ENCODE data around the gene ATF6. TPM values are rescaled to one million over a fixed set of nuclear protein-coding genes. Genes with fewer than 3 reads are reported as not detected.

Gene ATF6
- total and polyA plus RNA-seq, 2 of the 8 experiments (the other 6 are each of a cell fraction or from before 2014, with no cell fraction given): 4.6 to 10.0 TPM

DNA sequence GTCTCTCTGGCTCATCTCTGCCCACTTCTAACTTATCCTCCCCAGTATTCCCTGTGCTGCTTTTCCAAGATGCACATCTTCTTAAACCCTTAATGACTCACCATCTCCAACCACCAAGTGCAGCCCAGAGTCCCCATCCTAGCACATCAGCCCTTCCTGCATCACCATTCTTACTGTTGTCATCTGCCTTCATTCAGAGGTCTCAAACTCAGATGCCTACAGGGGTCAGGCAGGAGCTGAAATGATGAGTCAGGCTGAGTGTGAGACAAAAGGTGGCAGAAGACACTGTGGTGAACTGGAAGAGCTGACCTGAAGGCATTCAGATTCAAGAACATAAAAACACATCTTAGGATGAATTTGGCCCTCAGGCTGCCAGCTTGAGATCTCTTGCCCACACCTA, 223.0 kb downstream of the ATF6 start:
- FAIRE-seq: no peak
- H3K27ac ChIP-seq (ENCODE audit: low read depth, low read length): no peak overlapping the region
- H2BK12ac ChIP-seq (ENCODE audit: low read depth, low read length): no peak overlapping the region
- no peaks in the 10 kb centered on the region for H3K79me2 ChIP-seq (ENCODE audit: control insufficient read depth in 1 of 2, insufficient read depth in 2 of 2, low read length in 2 of 2)
- H3K56ac ChIP-seq (replicated peaks; ENCODE audit: insufficient read length, low read depth, low read length): no peak overlapping the region
- no peak overlapping the region for H2AFZ ChIP-seq (ENCODE audit: low read length)
- TF ChIP-seq BACH1 (IDR thresholded peaks at IDR 0.05; ENCODE audit: low read length) (0 out of 2 replicates have a peak, but pooled peaks have one; percentile 35), CEBPB (IDR thresholded peaks at IDR 0.05; ENCODE audit: low read depth, low read length) (no peak), SUZ12 (IDR thresholded peaks at IDR 0.05; ENCODE audit: low read length) (no peak), RFX5 (IDR thresholded peaks at IDR 0.05; ENCODE audit: borderline replicate concordance, low read depth, low read length) (no peak), MAFK (IDR thresholded peaks at IDR 0.05; ENCODE audit: low read depth, low read length) (0 out of 2 replicates have a peak, but pooled peaks have one; percentile 34), JUND (IDR thresholded peaks at IDR 0.05; ENCODE audit: low read length) (no peak)
- TF ChIP-seq, protein P1, sequence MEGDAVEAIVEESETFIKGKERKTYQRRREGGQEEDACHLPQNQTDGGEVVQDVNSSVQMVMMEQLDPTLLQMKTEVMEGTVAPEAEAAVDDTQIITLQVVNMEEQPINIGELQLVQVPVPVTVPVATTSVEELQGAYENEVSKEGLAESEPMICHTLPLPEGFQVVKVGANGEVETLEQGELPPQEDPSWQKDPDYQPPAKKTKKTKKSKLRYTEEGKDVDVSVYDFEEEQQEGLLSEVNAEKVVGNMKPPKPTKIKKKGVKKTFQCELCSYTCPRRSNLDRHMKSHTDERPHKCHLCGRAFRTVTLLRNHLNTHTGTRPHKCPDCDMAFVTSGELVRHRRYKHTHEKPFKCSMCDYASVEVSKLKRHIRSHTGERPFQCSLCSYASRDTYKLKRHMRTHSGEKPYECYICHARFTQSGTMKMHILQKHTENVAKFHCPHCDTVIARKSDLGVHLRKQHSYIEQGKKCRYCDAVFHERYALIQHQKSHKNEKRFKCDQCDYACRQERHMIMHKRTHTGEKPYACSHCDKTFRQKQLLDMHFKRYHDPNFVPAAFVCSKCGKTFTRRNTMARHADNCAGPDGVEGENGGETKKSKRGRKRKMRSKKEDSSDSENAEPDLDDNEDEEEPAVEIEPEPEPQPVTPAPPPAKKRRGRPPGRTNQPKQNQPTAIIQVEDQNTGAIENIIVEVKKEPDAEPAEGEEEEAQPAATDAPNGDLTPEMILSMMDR (IDR thresholded peaks at IDR 0.05; ENCODE audit: control extremely low read depth in 1 of 3, insufficient read depth in 1 of 3, low read depth in 1 of 3, low read length in 3 of 3): peak in 1 of 3 experiments; percentile 18; a peak in 1 of 4 replicates
- no peak overlapping the region for H3K4ac ChIP-seq (replicated peaks; ENCODE audit: insufficient read length, low read depth, low read length)
- no peak overlapping the region for H4K5ac ChIP-seq (ENCODE audit: insufficient read length, low read depth, low read length)
- H3K4me1 ChIP-seq (replicated peaks in 1 of 4; ENCODE audit: control insufficient read depth in 3 of 4, insufficient read depth in 4 of 4, low read length in 3 of 4): no peaks in the 10 kb centered on the region
- no peak overlapping the region for H3K9ac ChIP-seq (replicated peaks in 1 of 4; ENCODE audit: extremely low read depth in 1 of 4, low read depth in 3 of 4, low read length in 3 of 4)
- DNase-seq (ENCODE audit: low read depth in 1 of 2, low spot score in 2 of 2): no peak
- no peak overlapping the region for H4K8ac ChIP-seq (ENCODE audit: extremely low read depth, insufficient read depth, low read length)
- H3K4me3 ChIP-seq (ENCODE audit: extremely low read depth in 1 of 4, insufficient read depth in 2 of 4, low read depth in 3 of 4, low read length in 4 of 4): no peak overlapping the region
- H3K23ac ChIP-seq (ENCODE audit: insufficient read length): no peak overlapping the region
- no peak overlapping the region for H3K18ac ChIP-seq (ENCODE audit: extremely low read depth, low read length)
- H4K20me1 ChIP-seq (replicated peaks in 1 of 2; ENCODE audit: control insufficient read depth in 1 of 2, insufficient read depth in 2 of 2, low read length in 2 of 2): no peaks in the 10 kb centered on the region
- no peak overlapping the region for H2BK20ac ChIP-seq (ENCODE audit: low read length)
- no peaks in the 10 kb centered on the region for H3K79me1 ChIP-seq (ENCODE audit: low read depth, low read length)
- H3K9me3 ChIP-seq (ENCODE audit: insufficient read depth in 2 of 2, low read depth in 1 of 2, low read length in 1 of 2): peaks cover 2 to 9% of the 10 kb centered on the region in 2 experiments; a peak in 2 of 4 replicates
- H3K4me2 ChIP-seq (ENCODE audit: insufficient read depth in 1 of 2, low read depth in 2 of 2, low read length in 2 of 2): no peak overlapping the region
- POLR2A ChIA-PET (ENCODE audit: partially characterized antibody): no interaction called here
- no peak overlapping the region for H2BK5ac ChIP-seq (ENCODE audit: low read depth, low read length)
- no peak overlapping the region for H4K91ac ChIP-seq (replicated peaks; ENCODE audit: insufficient read length, low read length)
- H3K23me2 ChIP-seq (ENCODE audit: low read depth, low read length): no peaks in the 10 kb centered on the region; the same call in 1 of the 2 replicates
- CTCF ChIA-PET (ENCODE audit: partially characterized antibody): interaction anchor here (1.2 to 1.5 kb wide), 2 partner anchors 45 to 196 kb away, joined by 3 read pairs; no protein-coding TSS in a partner anchor
- no peak overlapping the region for H2BK120ac ChIP-seq (replicated peaks; ENCODE audit: low read depth, low read length)
- H2BK15ac ChIP-seq (ENCODE audit: low read length): no peak overlapping the region
- H3K27me3 ChIP-seq (replicated peaks in 1 of 4; ENCODE audit: control insufficient read depth in 3 of 4, extremely low read depth in 1 of 4, insufficient read depth in 3 of 4, low read length in 3 of 4): no peaks in the 10 kb centered on the region
- no peak overlapping the region for H2AK5ac ChIP-seq (ENCODE audit: low read depth, low read length)
- no peak overlapping the region for H3K14ac ChIP-seq (ENCODE audit: insufficient read length)
- H3K36me3 ChIP-seq (ENCODE audit: control insufficient read depth in 2 of 4, insufficient read depth in 4 of 4, low read length in 3 of 4): no peaks in the 10 kb centered on the region

Data from H1 (cell line).